Stimulated activated CD8-positive, alpha-beta memory T cell treated with anti-CD3 and anti-CD28 coated beads, Interleukin-4, amount 100 ng/mL, for 24 hours (primary cell): ENCODE results near the gene MISP.

Experiments used
- DNase-seq: peaks from one replicate; pipeline ENCODE4 v3.0.0-alpha.2; 2020; ENCODE audit warnings: low read depth

Gene MISP

DNA sequence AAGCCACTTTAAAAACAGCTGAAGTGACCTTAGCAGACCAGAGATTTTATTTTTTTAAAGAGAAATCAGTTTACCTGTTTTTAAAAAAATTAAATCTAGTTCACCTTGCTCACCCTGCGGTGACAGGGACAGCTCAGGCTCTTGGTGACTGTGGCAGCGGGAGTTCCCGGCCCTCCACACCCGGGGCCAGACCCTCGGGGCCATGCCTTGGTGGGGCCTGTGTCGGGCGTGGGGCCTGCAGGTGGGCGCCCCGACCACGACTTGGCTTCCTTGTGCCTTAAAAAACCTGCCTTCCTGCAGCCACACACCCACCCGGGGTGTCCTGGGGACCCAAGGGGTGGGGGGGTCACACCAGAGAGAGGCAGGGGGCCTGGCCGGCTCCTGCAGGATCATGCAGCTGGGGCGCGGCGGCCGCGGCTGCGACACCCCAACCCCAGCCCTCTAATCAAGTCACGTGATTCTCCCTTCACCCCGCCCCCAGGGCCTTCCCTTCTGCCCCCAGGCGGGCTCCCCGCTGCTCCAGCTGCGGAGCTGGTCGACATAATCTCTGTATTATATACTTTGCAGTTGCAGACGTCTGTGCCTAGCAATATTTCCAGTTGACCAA is 60.1 kb downstream of the MISP start:
- no peak for DNase-seq

- no peak for DNase-seq
These were observed 60.7 kb downstream of the MISP start for GRCh38 chr19:811506-812048.

- DNase-seq = no peak
These were observed 61.3 kb downstream of the MISP start for GRCh38 chr19:812049-812746.

DNA sequence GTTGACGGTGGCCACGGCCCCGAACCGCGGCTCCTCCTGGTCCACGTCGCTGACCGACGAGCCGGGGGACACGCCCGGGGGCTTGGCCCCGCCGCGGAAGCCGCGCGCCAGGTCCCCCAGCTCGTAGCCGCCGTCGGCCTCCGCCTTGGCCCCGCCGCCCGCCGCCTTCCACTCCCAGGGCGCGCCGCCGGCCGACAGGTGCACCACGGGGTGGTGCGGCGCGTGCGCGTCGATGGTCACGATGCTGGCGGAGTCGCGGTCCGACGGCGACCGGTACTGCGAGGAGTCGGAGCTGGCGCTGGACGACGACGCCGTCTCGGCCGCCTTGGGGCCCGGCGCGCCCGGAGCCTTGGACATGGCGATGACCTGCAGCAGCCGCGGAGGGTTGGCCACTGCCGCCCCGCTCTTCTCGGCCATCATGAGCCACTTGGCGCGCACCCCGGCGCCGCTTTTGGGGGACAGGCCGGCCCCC is 61.9 kb downstream of the MISP start:
- no peak for DNase-seq

DNA sequence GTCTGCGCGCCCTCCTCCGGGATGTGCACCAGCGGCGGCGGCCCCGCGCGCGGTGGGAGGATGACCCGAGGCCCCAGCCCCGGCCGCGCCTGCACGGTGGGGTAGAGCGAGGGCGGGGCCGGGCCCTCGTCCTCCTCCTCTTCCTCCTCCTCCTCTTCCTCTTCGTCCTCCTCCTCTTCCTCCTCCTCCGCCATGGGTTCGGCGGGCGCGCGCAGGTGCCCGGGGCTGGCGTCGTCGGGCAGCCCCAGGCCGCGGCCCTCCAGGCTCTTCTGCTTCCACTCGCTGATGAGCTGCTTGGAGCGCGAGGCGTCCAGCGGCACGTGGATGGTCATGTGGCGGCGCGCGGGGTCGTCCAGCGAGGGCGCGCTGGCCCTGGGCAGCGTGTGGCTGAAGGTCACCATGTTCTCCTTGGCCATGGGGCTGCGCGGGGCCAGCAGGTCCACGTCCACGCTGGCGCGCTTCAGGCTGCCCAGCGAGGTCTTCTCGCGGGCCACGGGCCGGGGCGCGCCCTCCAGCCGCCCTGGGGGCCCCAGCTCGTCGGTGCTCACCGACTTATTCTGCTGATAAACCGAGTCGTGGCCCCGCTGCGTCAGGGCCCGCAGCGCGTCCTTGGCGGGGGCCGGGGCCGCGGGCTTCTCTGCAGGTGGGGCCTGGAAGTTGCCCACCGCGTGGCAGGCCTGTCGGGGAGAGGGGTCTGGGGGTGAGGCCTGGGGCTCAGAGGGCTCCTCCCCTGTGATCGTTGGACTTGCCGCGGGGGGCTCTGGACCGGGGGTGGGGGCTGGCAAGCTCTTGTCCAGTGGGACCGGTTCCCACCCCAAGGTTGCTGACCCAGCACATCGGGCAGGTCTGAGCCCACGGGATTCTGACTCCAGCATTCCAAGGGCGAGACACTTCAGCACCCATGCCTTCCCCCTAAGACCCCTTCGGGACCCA is 62.6 kb downstream of the MISP start:
- DNase-seq = no peak
